ENCODE measurements around the gene ECD.

Gene ECD

DNA sequence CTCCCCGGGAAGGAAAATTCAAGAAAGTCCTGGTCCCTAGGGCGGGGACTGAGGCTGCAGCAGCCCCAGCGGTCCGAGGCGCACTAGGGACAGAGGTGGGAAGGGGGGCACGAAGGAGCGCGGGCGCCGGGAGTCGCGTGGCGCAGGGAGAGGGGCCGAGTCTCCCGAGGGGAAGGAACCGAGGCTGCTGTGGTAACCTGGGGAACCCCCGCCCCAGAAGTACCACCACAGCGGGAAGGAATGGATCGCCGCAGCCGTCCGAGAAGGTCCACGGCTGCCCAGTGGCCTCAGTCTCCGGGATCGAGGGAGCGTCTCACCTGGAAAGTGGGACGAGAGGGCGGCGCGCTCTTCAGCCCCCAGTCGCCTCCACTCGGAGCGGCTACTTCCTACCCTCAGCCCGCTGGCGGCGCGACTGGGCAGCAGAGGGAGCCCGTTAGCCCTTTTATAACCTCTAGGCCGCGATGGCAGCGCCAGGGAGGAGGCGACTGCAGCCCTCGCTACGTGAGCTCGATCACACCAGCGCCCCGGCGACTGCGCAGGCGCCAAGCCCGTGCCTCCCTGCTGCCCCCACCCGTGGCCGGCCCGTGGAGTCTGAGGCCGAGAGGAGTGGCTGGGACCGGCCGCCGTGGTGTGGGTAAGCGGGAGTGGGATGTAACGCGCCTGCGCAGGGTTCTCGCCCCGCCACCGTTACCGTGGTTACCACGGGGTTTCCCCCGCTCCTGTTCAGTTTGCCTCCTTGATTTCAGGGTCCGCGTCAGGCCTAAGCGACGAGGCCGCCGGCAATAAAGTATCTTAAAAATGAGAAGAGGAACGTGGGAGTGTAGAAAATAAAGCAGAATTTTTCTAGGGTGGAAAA lies 71.1 kb downstream of the ECD start, which contains the start of gene P4HA1:
TSS of gene P4HA1 (minus strand) at position 418 of the 856 bp plus-strand sequence. CDS start 21,983 bp downstream, outside the sequence.
- DNase-seq (ENCODE audit: low read depth), result peak; percentile 95

DNA sequence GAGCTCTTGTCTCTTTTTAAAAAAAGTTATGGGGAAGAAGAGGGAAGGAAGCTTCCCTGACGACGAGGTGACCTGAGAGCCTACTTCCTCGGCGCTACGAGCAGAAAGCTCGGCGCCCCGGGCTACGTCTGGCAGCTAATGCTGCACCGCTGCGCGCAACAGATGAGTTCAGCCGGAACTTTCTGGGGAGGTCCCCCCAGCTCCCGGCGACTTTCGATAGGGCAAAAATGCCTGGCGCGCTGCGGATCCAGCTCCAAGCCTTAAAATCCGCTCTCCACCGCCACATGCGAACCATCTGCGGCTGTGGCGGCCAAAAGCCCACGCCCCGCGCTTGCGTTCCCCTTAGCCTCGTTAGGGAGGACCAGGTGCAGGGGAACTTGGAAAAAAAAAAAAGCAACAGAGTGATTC lies 71.8 kb downstream of the ECD start:
- DNase-seq (ENCODE audit: low read depth), result peak; percentile 63

- peak; percentile 53 for DNase-seq (ENCODE audit: low read depth)
Observed at GRCh38 chr10:73095481-73096021, 72.3 kb downstream of the ECD start.

DNA sequence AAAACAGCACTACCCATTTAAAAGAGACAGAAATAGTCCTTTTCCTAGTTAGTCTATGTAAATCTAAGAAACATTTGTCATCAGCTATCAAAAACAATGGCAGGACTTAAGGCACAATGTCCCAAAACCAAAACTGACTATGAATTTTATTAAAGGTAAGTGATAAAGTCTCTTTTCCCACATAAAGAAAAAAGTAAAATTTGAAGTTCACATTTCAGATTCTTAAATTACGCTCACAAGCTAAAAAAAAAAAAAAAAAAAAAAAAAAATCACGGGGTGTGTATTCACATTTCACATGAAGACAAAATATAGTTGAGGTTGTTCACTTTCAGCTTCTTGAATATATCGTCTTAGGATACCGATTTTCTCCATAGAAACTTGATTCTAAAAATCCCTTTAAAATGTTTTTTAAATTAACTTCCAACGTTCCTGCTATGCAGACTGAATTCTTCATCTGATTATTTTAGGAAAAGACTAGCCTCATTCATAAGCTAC lies 72.8 kb downstream of the ECD start:
- no peak for DNase-seq (ENCODE audit: low read depth)

GRCh38 chr10:73093922-73094850 lies 73.6 kb downstream of the ECD start:
- DNase-seq (ENCODE audit: low read depth), result no peak

DNA sequence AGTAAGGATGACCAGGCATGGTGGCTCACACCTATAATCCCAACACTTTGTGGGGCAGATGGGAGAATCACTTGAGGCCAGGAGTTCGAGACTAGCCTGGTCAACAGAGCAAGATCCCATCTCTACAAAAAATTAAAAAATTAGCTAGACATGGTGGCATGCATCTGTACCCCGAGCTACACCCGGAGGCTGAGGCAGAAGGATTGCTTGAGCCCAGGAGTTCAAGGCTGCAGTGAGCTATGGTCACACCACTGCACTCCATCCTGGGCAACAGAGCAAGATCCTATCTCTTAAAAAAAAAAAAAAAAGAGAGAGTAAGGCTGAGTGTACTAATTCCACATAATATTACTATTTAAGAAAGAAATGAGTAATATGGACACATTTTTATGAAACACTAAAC lies 75.0 kb downstream of the ECD start:
- no peak for DNase-seq (ENCODE audit: low read depth)

DNA sequence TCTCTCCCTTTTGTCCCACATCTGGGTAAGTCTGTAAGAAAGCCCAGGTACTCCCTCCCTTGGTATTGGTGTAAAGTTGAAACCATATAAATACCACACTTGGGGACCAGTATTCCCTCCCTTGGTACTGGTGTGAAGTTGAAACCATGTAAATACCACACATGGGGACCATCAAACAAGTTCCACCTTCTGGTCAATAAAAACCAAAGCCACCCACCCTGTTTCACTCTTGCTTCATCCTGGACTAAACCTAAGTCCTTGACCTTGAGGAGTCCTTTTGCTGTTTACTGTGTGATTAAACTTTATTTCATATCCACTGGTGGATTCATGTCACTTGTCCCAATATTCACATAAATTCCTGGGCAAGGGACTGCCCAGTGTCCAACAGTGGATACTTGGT lies 79.5 kb downstream of the ECD start:
- no peak for DNase-seq (ENCODE audit: low read depth)

DNA sequence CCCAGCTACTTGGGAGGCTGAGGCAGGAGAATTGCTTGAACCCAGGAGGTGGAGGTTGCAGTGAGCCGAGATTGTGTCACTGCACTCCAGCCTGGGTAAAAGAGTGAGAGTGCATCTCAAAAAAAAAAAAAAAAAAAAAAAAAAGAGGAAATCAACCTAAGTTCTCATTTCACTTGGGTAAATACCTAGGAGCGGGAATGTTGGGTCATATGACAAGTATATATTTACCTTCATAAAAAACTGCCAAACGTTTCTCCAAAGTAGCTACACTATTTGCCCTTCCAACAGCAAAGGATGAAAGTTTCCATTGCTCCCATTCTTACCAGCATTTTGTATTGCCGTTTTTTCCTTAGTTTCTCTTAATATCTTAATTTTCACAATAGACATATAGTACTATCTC lies 81.0 kb downstream of the ECD start:
- no peak for DNase-seq (ENCODE audit: low read depth)

DNA sequence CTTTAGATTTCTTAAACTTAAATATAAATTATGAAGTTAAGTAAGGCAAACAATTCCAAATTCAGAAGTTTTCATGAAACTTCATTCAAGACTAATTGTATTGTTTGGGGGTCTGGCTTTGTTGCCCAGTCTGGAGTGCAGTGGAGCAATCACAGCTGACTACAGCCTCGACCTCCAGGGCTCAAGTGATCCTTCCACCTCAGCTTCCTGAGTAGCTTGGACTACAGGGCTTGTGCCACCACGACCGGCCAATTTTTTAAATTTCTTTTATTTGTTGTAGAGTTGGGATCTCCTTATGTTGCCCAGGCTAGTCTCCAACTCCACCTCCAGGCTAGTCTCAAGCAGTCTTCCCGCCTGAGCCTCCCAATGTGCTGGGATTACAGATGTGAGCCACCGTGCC lies 83.6 kb downstream of the ECD start:
- DNase-seq (ENCODE audit: low read depth), result no peak
